ENCODE data around the gene ABCC8.
A peak's percentile ranks its signal among the peaks of the same experiment; 100 is the strongest.
"Not testable (repeated sequence)": the region's sequence is repeated elsewhere in the genome, so short reads cannot be mapped to it uniquely, and the experiment has no call there.

The ABCC8 gene

GRCh38 chr11:17428261-17428660, 48.4 kb downstream of the ABCC8 start:
- DNase-seq (ENCODE audit: low read depth) = no peak

DNA sequence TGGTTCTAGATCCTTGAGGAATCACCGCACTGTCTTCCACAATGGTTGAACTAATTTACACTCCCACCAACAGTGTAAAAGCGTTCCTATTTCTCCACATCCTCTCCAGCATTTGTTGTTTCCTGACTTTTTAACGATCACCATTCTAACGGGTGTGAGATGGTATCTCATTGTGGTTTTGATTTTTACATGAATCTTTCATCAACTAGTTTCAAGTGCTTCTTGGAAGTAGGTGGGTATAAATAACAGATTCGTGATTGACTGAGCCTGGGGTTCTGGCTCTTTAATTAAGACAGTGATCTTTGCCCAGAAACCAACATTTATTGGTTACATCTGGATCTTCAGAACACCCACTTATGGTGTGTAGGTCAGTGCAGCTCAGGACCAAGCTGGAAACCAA, 50.4 kb downstream of the ABCC8 start:
- DNase-seq (ENCODE audit: low read depth) = not testable (repeated sequence)

DNA sequence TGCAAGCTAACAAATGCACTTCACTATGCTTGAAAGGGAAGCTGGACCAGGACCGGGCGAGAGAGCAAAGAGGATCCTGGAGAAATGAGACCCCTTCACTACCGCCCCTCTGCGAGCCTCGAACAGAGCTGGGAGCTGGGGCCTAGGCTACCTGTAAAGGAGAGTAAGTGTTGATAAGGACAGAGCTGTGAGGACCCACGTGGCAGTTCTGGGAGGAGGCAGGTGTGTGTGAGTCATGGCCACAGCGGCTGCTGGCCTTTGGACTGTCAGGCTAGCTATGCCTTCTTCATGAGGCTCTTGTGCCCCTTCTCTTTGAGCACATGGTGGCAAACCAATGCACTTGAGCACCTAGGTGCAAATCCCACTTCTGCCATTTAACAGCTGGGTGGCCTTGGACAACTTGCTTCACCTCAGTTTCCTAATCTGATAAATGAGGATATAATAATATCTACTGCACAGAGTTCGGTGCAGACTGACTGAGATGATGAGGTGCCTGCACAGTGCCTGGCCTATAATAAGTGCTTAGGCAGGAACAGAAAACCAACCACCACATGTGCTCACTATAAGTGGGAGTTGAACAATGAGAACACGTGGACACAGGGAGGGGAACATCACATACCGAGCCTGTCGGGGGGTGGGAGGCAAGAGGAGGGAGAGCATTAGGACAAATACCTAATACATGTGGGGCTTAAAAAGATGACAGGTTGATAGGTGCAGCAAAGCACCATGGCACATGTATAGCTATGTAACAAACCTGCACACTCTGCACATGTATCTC, 52.9 kb downstream of the ABCC8 start:
- DNase-seq (ENCODE audit: low read depth) = no peak

- no peak for DNase-seq (ENCODE audit: low read depth)
Measured at GRCh38 chr11:17421781-17422180, 54.9 kb downstream of the ABCC8 start.

DNA sequence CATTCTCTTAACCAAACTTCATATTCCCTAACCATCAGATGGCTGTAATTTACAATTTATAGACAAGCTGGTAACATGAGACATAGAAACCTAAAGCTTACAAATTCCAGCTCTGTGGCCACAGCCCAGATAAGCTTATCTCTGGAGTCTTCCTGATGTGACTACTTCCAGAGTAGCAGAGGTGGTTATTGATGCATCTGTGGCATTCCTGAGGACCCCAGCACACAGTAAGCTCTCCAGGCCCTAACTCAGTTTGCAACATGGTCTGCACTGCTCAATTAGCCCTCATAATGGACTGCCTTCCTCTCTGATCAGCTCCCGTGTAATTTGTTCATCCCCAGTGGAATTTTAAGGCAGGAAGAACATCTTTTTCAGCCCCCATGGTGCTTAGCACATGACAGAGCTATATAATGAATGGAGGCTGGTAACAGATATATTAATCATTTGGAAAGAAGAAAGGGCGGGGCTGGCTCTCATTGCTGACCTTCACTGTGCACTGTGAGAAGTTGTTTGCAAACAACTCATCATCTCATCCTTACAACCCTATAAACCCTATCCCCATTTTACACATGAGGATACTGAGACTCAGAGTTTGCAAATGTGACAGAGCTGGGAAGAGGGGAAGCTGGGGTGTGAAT, 58.1 kb downstream of the ABCC8 start:
- DNase-seq (ENCODE audit: low read depth) = no peak

DNA sequence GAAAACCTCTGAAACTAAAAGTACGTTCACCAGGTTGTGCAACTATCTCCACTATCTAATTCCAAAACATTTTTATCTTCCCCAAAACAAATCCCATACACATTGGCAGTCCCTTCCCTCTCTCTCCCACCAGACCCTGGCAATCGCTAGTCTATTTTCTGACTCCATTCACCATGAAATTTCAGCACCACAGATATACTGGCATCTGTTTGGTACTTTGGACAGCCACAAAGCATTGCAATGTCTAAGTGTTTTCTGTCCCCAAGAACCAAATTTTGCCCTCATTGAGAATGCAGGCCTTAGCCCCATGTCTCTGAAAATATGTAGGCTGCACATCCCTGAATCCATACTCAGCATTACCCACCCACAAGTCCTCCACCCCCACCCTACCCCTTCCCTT, 60.2 kb downstream of the ABCC8 start:
- no peak for DNase-seq (ENCODE audit: low read depth)

DNA sequence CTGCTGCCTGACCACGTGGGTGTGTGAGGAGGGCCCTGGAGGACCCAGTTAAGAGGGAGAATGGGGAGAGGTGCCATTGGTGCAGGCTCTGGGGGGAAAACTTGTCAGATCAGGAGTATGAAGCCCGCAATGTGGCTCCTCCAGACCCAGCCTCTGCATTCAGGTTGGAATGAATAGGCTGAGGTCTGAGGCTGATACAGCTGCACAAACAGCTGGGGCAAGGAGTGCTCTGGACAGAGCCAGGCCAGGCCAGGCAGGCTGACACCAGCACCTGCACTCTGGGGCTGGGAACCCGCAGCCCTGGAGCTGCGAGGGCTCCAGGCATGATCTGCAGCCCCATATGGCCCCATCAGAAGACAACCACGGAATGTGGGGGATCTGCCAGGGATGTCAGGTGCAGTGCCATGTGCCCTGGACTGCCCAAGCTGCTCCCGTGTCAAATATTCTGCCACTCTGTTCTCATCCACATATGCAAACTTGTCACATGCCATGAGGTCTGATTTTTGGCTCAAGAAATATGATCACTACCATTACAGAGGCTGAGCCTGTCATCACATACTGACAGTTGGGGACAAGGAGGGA, 61.0 kb downstream of the ABCC8 start:
- DNase-seq (ENCODE audit: low read depth) = no peak

DNA sequence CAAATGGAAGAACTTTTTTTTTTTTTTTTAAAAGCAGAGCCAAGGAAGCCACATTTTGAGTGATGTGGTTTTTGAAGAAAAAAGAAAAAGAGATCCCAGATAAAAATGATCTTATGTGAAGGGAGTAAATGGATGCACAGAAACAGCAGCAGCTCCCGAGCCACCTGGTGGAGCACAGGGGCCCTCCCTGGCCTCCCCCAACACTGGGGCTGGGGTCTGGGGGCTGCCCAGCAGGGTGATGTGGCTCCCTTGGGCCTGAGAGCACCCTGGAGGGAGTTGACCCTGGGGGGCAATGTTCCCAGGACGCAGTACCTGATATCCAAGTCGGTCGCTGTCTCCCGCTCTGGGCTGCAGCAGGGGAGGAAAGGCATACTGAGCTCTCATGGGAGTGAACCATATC, 61.7 kb downstream of the ABCC8 start:
- DNase-seq (ENCODE audit: low read depth) = no peak

DNA sequence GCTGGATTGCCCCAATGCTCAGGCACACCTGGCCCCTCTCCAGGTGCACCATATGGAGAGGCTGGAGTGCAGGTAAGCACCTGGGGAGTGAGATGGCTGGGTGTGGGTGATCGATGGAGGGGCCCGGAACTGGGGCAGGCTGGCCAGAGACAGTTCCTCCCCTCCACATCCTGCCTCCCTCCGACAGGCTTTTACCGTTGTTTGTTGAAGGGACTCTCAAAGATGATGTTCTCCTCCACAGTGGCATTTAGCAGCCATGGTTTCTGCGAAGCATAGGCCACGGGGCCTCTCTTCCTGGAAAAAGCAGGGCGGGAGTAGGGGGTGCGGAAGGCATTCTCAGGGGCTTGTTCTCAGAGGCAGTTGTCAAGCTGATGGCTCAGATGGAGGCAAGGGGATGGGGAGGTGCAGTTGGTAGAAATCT, 62.3 kb downstream of the ABCC8 start:
- DNase-seq (ENCODE audit: low read depth) = no peak

DNA sequence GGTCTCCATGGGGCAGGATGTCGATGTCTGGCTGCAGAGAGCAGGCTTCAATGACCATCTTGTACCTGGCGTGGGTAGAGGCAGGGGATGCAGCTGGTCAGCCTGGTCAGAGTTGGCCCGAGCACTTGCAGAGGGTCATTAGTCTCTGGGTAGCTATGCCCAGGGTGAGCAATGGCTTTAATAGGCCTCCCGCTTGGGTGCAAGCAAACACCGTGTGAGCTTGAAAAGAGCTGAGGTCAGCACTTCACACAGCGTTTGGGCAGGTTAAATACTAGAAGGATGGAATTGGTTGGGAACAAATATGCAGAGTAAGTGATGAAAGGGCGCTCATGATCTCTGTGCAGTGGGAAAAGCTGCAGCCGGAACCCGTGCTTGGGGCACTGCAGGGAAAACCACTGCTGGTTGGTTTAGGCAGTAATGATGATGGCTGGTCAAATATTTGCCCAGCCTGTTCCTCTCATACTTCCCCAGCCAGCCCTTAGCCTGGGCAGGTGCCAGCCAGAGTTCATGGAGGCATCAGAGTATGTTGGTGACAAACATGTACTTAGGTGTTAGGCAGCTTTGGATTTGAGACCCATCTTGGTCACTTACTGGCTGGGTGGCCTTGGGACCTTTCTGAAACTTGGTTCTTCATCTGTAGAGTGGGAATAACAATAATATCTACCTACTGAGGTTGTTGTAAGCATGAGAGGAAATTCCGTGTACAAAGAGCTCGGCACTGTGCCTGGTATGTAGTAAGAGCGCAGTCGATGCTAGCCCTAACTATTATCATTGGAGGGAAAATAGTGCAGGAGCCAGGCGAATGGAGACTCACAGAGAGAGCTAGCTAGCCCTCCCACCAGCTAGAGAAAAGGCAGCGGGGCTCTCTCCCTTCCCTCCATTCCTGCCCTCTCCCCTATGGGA, 63.0 kb downstream of the ABCC8 start:
- DNase-seq (ENCODE audit: low read depth) = no peak

DNA sequence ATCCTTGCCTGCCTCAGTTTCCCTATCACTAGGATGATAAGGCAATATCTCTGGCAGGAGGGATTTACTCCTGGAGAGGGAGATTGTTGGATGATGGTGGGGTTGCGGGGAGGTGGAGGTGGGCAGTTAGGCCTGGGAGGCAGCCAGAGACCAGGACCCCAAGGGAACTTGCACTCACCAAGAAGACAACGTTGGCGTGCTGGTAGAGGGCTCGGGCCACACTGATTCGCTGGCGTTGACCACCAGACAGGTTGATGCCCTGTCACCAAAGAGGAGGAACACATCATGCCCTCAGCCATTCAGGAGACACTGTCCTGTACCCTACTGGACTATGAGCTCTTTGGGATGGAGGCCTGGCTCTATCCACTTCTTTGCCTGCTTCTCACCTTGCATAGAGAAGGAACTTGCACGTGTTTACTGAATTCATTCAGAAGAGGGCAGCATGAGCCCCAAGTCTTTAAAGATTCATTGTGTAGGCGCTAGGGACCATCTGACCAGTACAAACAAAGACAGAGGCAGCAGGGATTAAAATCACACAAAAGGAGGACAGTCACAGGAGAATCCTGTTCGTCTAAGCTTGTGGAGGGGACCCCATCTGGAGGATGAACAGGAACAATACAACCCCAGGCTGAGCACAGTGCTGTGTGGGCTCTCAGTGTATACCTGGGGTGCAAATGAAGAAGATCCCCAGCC, 64.0 kb downstream of the ABCC8 start:
- no peak for DNase-seq (ENCODE audit: low read depth)

- no peak for DNase-seq (ENCODE audit: low read depth)
Measured at GRCh38 chr11:17411418-17411817, 65.2 kb downstream of the ABCC8 start.

- no peak for DNase-seq (ENCODE audit: low read depth)
Measured at GRCh38 chr11:17410606-17411379, 65.9 kb downstream of the ABCC8 start.

GRCh38 chr11:17408641-17409040, 68.0 kb downstream of the ABCC8 start:
- no peak for DNase-seq (ENCODE audit: low read depth)

DNA sequence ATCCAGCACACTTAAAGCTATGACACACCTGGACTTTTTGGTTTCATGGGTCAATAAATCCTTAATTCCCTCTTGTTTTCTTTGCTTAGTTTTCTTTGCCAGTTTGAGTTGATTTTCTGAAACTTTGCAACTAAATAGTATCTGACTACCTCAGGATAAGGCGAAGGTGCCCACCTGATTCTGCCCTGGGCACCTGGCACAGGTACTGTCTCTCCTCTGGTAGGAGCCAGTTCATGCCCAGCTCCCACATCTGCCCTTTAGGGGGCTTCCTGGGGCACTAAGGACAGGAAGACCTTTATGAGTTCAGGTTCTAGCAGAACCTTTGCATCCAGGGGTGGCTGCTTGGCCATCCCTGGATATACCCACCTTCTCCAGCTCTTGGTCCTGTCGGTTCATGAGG, 68.6 kb downstream of the ABCC8 start:
- no peak for DNase-seq (ENCODE audit: low read depth)

DNA sequence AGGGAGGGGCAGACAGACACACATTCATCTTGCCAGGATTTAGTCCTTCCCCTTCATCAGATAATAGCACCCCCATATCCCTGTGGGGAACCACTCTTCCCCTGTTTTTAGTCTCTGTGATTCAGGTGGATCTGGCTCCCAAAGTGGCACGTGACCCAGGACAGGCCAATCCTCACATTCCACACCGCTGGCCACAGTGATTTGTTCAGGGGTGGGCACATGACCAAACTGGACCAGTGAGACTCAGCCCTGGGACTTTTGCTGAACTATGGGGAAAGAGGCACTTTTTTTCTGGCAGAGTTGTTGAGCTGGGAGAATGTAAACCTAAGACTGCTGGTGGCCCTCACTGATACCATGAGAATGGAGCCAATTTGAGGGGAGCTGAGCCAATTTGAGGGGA, 69.1 kb downstream of the ABCC8 start:
- no peak for DNase-seq (ENCODE audit: low read depth)

- DNase-seq (ENCODE audit: low read depth) = no peak
Measured at GRCh38 chr11:17406818-17407149, 69.9 kb downstream of the ABCC8 start.

DNA sequence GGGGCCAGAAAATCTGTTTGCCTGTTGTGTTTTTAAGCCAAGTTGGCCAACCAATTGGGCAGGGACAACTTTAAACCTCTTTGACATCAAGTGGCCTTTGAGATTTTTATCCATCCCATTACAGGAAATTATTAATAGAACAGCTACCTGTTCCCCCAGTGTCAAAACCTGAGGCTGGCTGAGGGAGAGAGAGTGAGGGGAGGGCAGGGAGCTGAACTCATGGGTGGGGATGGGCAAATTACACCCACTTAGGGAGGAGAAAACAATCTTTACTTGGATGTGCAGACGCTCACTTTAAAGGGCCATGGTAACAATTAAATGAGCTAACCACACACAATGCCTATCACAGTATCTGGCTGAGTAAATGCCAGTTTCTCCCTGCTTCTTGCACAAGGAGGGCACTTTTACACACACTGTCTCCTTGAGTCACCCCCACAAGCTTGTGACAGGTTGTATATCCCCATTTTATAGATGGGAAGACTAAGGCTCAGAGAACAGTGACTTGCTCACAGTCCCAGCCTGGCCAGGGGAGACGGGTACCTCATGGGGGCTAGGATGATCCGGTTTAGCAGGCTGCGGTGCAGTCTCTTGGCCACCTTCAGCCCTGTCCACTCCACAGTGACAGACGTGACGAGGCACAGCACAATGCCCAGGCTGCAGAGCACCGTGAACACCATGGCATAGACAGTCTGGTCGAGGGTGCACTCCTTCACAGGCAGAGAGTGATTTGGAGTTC, 70.4 kb downstream of the ABCC8 start:
- DNase-seq (ENCODE audit: low read depth) = no peak

DNA sequence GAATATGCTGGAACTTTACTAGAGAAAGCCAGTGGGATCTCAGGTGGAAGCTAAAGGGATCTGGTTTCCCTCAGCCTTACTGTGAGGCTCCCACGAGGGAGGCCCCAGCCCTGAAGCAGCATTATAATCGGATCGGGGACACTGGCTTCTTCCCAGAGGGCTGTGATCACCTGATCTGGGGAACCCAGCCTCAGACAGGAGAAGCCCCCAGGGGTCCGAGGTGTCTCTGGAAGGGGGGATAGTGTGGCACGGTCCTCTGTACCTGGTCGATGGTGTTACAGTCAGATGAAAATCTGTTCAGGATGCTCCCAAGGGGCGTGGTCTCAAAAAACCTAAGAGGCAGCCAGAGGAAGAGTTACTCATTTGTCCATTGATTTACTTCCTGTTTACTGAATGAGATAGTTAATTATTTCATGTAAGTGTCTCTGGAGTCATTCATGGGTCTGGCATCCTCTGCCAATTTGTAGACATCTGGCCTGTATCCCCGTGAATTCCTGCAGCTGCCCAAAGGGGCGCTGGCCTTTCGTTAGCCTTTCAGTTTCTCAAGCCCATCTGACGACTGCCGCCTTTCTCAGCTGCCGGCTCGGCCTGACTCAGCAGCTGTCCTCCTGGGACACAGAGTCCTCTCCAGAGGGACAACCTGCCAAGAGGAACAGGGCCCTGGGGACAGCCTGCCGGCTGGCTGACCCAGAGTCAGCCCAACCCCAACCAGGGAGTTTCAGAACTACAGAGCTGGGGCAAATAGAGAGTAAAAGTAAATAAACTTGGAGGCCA, 71.2 kb downstream of the ABCC8 start:
- DNase-seq (ENCODE audit: low read depth) = peak; percentile 63
